Testis (tissue), 2 donors: ENCODE results near the gene HTT.

Experiments
- POLR2A ChIP-seq: fragments of 450-650 bp; IDR thresholded peaks from one replicate; pipeline ENCODE4 v1.6.1; 2017; ENCODE audit warnings: antibody characterized with exemption, mild to moderate bottlenecking, moderate library complexity
- TF ChIP-seq, protein P1 (sequence below), 3 experiments: fragments of 450-650 bp in 2 of 3; fragments of 200-600 bp in 1 of 3; sonication (generic) in 1 of 3; IDR thresholded peaks; one replicate each; pipeline ENCODE4 v1.5.1; 2016 to 2019; ENCODE audit warnings: antibody characterized with exemption in 3 of 3, mild to moderate bottlenecking in 2 of 3, moderate library complexity in 1 of 3

DNA sequence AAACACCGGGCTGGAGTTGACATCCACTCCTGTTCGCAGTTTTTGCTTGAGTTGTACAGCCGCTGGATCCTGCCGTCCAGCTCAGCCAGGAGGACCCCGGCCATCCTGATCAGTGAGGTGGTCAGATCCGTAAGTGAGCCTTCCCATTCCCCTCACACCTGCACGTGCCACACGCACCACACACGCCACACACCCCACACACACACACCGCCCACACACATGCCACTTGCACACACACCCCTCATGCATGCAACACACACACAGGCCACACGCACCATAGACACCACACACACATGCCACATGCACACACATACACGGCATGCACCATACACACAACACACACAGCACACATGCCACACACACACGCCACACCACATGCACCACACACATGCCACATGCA is 154.4 kb downstream of the HTT start:
- TF ChIP-seq POLR2A, result no peak
- TF ChIP-seq, protein P1, sequence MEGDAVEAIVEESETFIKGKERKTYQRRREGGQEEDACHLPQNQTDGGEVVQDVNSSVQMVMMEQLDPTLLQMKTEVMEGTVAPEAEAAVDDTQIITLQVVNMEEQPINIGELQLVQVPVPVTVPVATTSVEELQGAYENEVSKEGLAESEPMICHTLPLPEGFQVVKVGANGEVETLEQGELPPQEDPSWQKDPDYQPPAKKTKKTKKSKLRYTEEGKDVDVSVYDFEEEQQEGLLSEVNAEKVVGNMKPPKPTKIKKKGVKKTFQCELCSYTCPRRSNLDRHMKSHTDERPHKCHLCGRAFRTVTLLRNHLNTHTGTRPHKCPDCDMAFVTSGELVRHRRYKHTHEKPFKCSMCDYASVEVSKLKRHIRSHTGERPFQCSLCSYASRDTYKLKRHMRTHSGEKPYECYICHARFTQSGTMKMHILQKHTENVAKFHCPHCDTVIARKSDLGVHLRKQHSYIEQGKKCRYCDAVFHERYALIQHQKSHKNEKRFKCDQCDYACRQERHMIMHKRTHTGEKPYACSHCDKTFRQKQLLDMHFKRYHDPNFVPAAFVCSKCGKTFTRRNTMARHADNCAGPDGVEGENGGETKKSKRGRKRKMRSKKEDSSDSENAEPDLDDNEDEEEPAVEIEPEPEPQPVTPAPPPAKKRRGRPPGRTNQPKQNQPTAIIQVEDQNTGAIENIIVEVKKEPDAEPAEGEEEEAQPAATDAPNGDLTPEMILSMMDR (IDR thresholded peaks at IDR 0.05), result no peak
